Endothelial cell of umbilical vein (primary cell): ENCODE results near the gene GPR158. TPM values are rescaled to one million over a fixed set of nuclear protein-coding genes. Genes with fewer than 3 reads are reported as not detected.

Experiments used
- BruUV-seq: library from RNA; stranded (reverse); fragments of 400-500 nt; replicated peaks from 2 replicates; lab custom pipeline; 2021; lab: Mats Ljungman, UMichigan
- CTCF ChIA-PET: fragments of 300-600, 350-600 bp; sonication (Branson Sonifier 250); formaldehyde crosslinking; loops from one replicate; lab custom pipeline; 2021; ENCODE audit warnings: antibody characterized with exemption, inconsistent platforms; lab: Charles Lee
- POLR2A ChIA-PET: fragments of 300-600, 350-600 bp; sonication (Branson Sonifier 250); formaldehyde crosslinking; loops from one replicate; lab custom pipeline; 2021; ENCODE audit warnings: antibody characterized with exemption, inconsistent platforms; lab: Charles Lee
- DNase-seq: peaks from one replicate; pipeline ENCODE4 v3.0.0-alpha.2; 2011; ENCODE audit warnings: low read depth, low spot score
- FAIRE-seq: peaks from 2 replicates; lab custom pipeline; 2011; peaks lifted over from hg19 to GRCh38; lab: Jason Lieb, UNC
- H2AFZ ChIP-seq: 2 replicates; pipeline ENCODE4 v1.6.0; 2012; ENCODE audit warnings: low read depth, low read length, control low read depth, inconsistent platforms
- H3K27ac ChIP-seq: 2 replicates; pipeline ENCODE4 v1.5.1; 2011; ENCODE audit warnings: low read depth, mild to moderate bottlenecking, control low read depth, low read length, moderate library complexity; ENCODE audit not compliant: insufficient read depth
- H3K27me3 ChIP-seq, 2 experiments: 2 replicates each; pipeline versions ENCODE4 v1.6.0 to v1.6.1; 2011; ENCODE audit warnings: low read length in 2 of 2, mixed read lengths in 1 of 2; ENCODE audit not compliant: control insufficient read depth in 2 of 2, insufficient read depth in 2 of 2
- H3K36me3 ChIP-seq, 2 experiments: 2 replicates in 1 of 2; 3 replicates in 1 of 2; pipeline ENCODE4 v1.5.1; 2011; ENCODE audit warnings: low read length in 2 of 2, mild to moderate bottlenecking in 1 of 2, moderate library complexity in 1 of 2; ENCODE audit not compliant: control insufficient read depth in 2 of 2, insufficient read depth in 2 of 2; ENCODE audit errors: extremely low read depth in 1 of 2
- H3K4me1 ChIP-seq: 3 replicates; pipeline ENCODE4 v1.5.1; 2011; ENCODE audit warnings: mild to moderate bottlenecking, low read length; ENCODE audit not compliant: control insufficient read depth, insufficient read depth; ENCODE audit errors: extremely low read depth
- H3K4me2 ChIP-seq: 2 replicates; pipeline ENCODE4 v1.6.1; 2011; ENCODE audit warnings: low read length, control low read depth, mixed read lengths; ENCODE audit not compliant: insufficient read depth
- H3K4me3 ChIP-seq, 3 experiments: fragments of 200-600 bp in 1 of 3; sonication (generic), shearing (Covaris generic) in 1 of 3; replicated peaks in 1 of 3; 2 replicates each; pipeline ENCODE4 v1.5.1; 2011 to 2016; ENCODE audit warnings: control low read depth in 3 of 3, low read length in 3 of 3, mild to moderate bottlenecking in 2 of 3, inconsistent platforms in 1 of 3, low read depth in 1 of 3, moderate library complexity in 1 of 3; ENCODE audit not compliant: insufficient read depth in 1 of 3
- H3K79me2 ChIP-seq: 2 replicates; pipeline ENCODE4 v1.6.0; 2012; ENCODE audit warnings: low read length, inconsistent platforms; ENCODE audit not compliant: control insufficient read depth, insufficient read depth
- H3K9ac ChIP-seq: replicated peaks from 2 replicates; pipeline ENCODE3; 2011; ENCODE audit warnings: low read length, control low read depth; ENCODE audit not compliant: insufficient read depth; ENCODE audit errors: extremely low read depth
- H3K9me1 ChIP-seq: replicated peaks from 3 replicates; pipeline ENCODE4 v1.6.0; 2011; ENCODE audit warnings: mild to moderate bottlenecking, low read length; ENCODE audit not compliant: control insufficient read depth, insufficient read depth; ENCODE audit errors: extremely low read depth
- H3K9me3 ChIP-seq: replicated peaks from 2 replicates; pipeline ENCODE4 v1.5.1; 2012; ENCODE audit warnings: low read length, inconsistent platforms; ENCODE audit not compliant: control insufficient read depth, insufficient read depth
- H4K20me1 ChIP-seq: replicated peaks from 2 replicates; pipeline ENCODE3; 2011; ENCODE audit warnings: mild to moderate bottlenecking, low read length; ENCODE audit not compliant: control insufficient read depth, insufficient read depth; ENCODE audit errors: extremely low read depth
- CTCF ChIP-seq, 2 donors: IDR thresholded peaks; 1 replicate in 1 of 2; 2 replicates in 1 of 2; pipeline ENCODE4 v1.5.1; 2011; ENCODE audit warnings: low read length in 2 of 2, mild to moderate bottlenecking in 2 of 2, moderate library complexity in 2 of 2, control low read depth in 1 of 2, inconsistent platforms in 1 of 2, low read depth in 1 of 2; ENCODE audit not compliant: insufficient read depth in 1 of 2; ENCODE audit errors: extremely low read depth in 1 of 2
- EZH2 ChIP-seq: IDR thresholded peaks from 2 replicates; pipeline ENCODE4 v1.6.1; 2012; ENCODE audit warnings: borderline replicate concordance, low read depth, mild to moderate bottlenecking, moderate library complexity, low read length, inconsistent platforms; ENCODE audit not compliant: severe bottlenecking
- FOS ChIP-seq: IDR thresholded peaks from 2 replicates; pipeline ENCODE4 v1.6.1; 2011; ENCODE audit warnings: mild to moderate bottlenecking, low read length, moderate library complexity, borderline replicate concordance; ENCODE audit not compliant: insufficient read depth
- GATA2 ChIP-seq: IDR thresholded peaks from 2 replicates; pipeline ENCODE4 v1.7.0; 2011; ENCODE audit warnings: low read depth, mild to moderate bottlenecking, moderate library complexity, mixed read lengths, low read length; ENCODE audit not compliant: insufficient read length, insufficient read depth
- JUN ChIP-seq: IDR thresholded peaks from 2 replicates; pipeline ENCODE4 v1.6.1; 2011; ENCODE audit warnings: borderline replicate concordance, low read depth; ENCODE audit not compliant: insufficient read length, insufficient read depth
- MAX ChIP-seq: IDR thresholded peaks from 2 replicates; pipeline ENCODE4 v1.6.1; 2011; ENCODE audit not compliant: insufficient read depth, insufficient read length
- MYC ChIP-seq: IDR thresholded peaks from one replicate; pipeline ENCODE4 v1.6.1; 2011; ENCODE audit warnings: mild to moderate bottlenecking, low read depth, low read length
- POLR2A ChIP-seq: IDR thresholded peaks from 2 replicates; pipeline ENCODE4 v1.6.1; 2012; ENCODE audit warnings: low read depth, mild to moderate bottlenecking, control low read depth, low read length
- POLR2AphosphoS5 ChIP-seq: IDR thresholded peaks from 2 replicates; pipeline ENCODE4 v1.6.1; 2012; ENCODE audit warnings: low read depth, mild to moderate bottlenecking, control low read depth, low read length, moderate library complexity; ENCODE audit not compliant: insufficient read depth
- dilution Hi-C: fragments of 300-500 bp; cut with MboI; formaldehyde crosslinking; loops from one replicate; pipeline ENCODE4 v1.15.0; 2019; ENCODE audit warnings: low sequenced_read_pairs; ENCODE audit not compliant: extremely low pct_ligation_motif_present
- intact Hi-C: fragments of 100-400 bp; cut with micrococcal nuclease; formaldehyde crosslinking; loops from one replicate; pipeline ENCODE4 v1.10.0; 2022
- polyA plus RNA-seq, 4 experiments: library from polyadenylated mRNA; depleted of rRNA in 3 of 4; stranded (reverse) in 3 of 4; unstranded in 1 of 4; fragments of >200 nt; gene quantifications; 2 replicates each; pipeline versions ENCODE4 v1.2.1 to v1.2.3, GENCODE V29; 2011 to 2012; ENCODE audit warnings: missing spikeins in 1 of 4
- total RNA-seq: library from RNA; stranded (reverse); gene quantifications from 2 replicates; pipeline ENCODE4 v1.2.3, GENCODE V29; 2021

The GPR158 gene
- total and polyA plus RNA-seq, 2 donors (not counting 3 experiments of a cell fraction or from before 2014, with no cell fraction given) = not detected

- dilution Hi-C loops = no loop called here
- TF ChIP-seq GATA2 (no peak), FOS (no peak), MAX (no peak), CTCF (IDR thresholded peaks at IDR 0.05; ENCODE audit: extremely low read depth in 1 of 2, insufficient read depth in 1 of 2, low read depth in 1 of 2, low read length in 2 of 2) (no peak), MYC (no peak), JUN (no peak), POLR2AphosphoS5 (no peak), POLR2A (no peak), EZH2 (no peak)
- no peaks in the 10 kb centered on the region for H3K79me2 ChIP-seq
- no peaks in the 10 kb centered on the region for H3K9me3 ChIP-seq
- POLR2A ChIA-PET = no interaction called here
- no peaks in the 10 kb centered on the region for H3K9me1 ChIP-seq
- no peaks in the 10 kb centered on the region for H3K4me1 ChIP-seq
- no peak for DNase-seq
- no peak overlapping the region for H3K27ac ChIP-seq
- H3K4me2 ChIP-seq = no peak overlapping the region
- FAIRE-seq = no peak
- H2AFZ ChIP-seq = no peak overlapping the region
- no peaks in the 10 kb centered on the region for H3K36me3 ChIP-seq
- no peak overlapping the region for H3K9ac ChIP-seq
- no peak overlapping the region for H3K4me3 ChIP-seq
- no TSS peak for BruUV-seq
- no peaks in the 10 kb centered on the region for H3K27me3 ChIP-seq
- intact Hi-C loops = no loop called here
- CTCF ChIA-PET = no interaction called here
- H4K20me1 ChIP-seq = no peaks in the 10 kb centered on the region
These were observed 82.8 kb downstream of the GPR158 start for GRCh38 chr10:25257646-25258045.
